ENCODE results near the gene DHX8. TPM values are rescaled to one million over a fixed set of nuclear protein-coding genes. Genes with fewer than 3 reads are reported as not detected.

Gene DHX8
- total and polyA plus RNA-seq, 2 of the 8 experiments (the other 6 are each of a cell fraction or from before 2014, with no cell fraction given), result 30.5 to 59.4 TPM

DNA sequence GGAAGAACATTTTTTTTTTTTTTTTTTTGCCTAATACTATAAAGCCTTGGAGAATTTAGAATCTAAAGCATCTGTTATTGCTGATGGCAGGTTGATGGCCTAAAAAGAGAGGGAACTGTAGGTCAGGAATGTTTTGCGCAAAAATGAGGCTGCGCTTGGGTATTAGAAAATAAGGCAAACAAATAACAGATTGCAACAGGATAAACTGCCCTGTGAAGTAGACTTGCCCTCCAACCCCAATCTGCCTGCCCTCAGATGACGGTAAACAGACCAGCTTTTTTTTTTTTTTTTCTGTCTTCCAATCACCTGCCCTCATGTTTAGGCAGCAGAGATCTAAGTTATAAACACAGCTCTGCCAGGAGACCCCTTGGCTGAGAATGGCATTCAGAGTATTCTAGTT is 3.8 kb upstream of the DHX8 start:
- no peak overlapping the region for H2BK5ac ChIP-seq (ENCODE audit: low read depth, low read length)
- no peak overlapping the region for H3K14ac ChIP-seq (ENCODE audit: insufficient read length)
- no peak for TF ChIP-seq CBX5 (IDR thresholded peaks at IDR 0.05; ENCODE audit: low read depth, low read length)
- TF ChIP-seq CHD1 (IDR thresholded peaks at IDR 0.05; ENCODE audit: low read depth, low read length), result no peak
- no peak for TF ChIP-seq KDM4A (IDR thresholded peaks at IDR 0.05; ENCODE audit: low read depth, low read length, severe bottlenecking)
- TF ChIP-seq TEAD4 (IDR thresholded peaks at IDR 0.05; ENCODE audit: low read depth, low read length), result no peak
- no peak for TF ChIP-seq NRF1 (IDR thresholded peaks at IDR 0.05; ENCODE audit: low read depth, low read length)

More for the DNA sequence above, 3.8 kb upstream of the DHX8 start:
- Histone ChIP-seq H3K9ac (replicated peaks in 1 of 4; ENCODE audit: extremely low read depth in 1 of 4, low read depth in 3 of 4, low read length in 3 of 4) (no peak overlapping the region), H2BK20ac (ENCODE audit: low read length) (no peak overlapping the region), H3K79me2 (ENCODE audit: control insufficient read depth in 1 of 2, insufficient read depth in 2 of 2, low read length in 2 of 2) (peaks cover 9 to 11% of the 10 kb centered on the region in 2 experiments), H3K79me1 (ENCODE audit: low read depth, low read length) (peaks cover 3% of the 10 kb centered on the region; the same call in 1 of the 2 replicates), H3K4ac (replicated peaks; ENCODE audit: insufficient read length, low read depth, low read length) (no peak overlapping the region), H3K27ac (ENCODE audit: low read depth, low read length) (no peak overlapping the region), H2BK12ac (ENCODE audit: low read depth, low read length) (no peak overlapping the region), H3K56ac (replicated peaks; ENCODE audit: insufficient read length, low read depth, low read length) (no peak overlapping the region), H4K91ac (replicated peaks; ENCODE audit: insufficient read length, low read length) (no peak overlapping the region), H4K5ac (ENCODE audit: insufficient read length, low read depth, low read length) (no peak overlapping the region), H2AFZ (ENCODE audit: low read length) (no peak overlapping the region), H4K20me1 (replicated peaks in 1 of 2; ENCODE audit: control insufficient read depth in 1 of 2, insufficient read depth in 2 of 2, low read length in 2 of 2) (peaks cover 0 to 2% of the 10 kb centered on the region in 2 experiments), H3K18ac (ENCODE audit: extremely low read depth, low read length) (no peak overlapping the region), H3K4me2 (ENCODE audit: insufficient read depth in 1 of 2, low read depth in 2 of 2, low read length in 2 of 2) (no peak overlapping the region), H3K23me2 (ENCODE audit: low read depth, low read length) (peaks cover 5% of the 10 kb centered on the region), H3K9me3 (ENCODE audit: insufficient read depth in 2 of 2, low read depth in 1 of 2, low read length in 1 of 2) (no peaks in the 10 kb centered on the region), H2BK15ac (ENCODE audit: low read length) (no peak overlapping the region), H3K36me3 (ENCODE audit: control insufficient read depth in 2 of 4, insufficient read depth in 4 of 4, low read length in 3 of 4) (no peaks in the 10 kb centered on the region), H2AK5ac (ENCODE audit: low read depth, low read length) (no peak overlapping the region), H3K4me1 (replicated peaks in 1 of 4; ENCODE audit: control insufficient read depth in 3 of 4, insufficient read depth in 4 of 4, low read length in 3 of 4) (peaks cover 0 to 5% (median under 1%) of the 10 kb centered on the region in 4 experiments; a peak in 4 of 7 replicates), H3K27me3 (replicated peaks in 1 of 4; ENCODE audit: control insufficient read depth in 3 of 4, extremely low read depth in 1 of 4, insufficient read depth in 3 of 4, low read length in 3 of 4) (no peaks in the 10 kb centered on the region), H3K23ac (ENCODE audit: insufficient read length) (no peak overlapping the region), H3K4me3 (ENCODE audit: extremely low read depth in 1 of 4, insufficient read depth in 2 of 4, low read depth in 3 of 4, low read length in 4 of 4) (no peak overlapping the region), H2BK120ac (replicated peaks; ENCODE audit: low read depth, low read length) (no peak overlapping the region), H4K8ac (ENCODE audit: extremely low read depth, insufficient read depth, low read length) (no peak overlapping the region)
- ChIA-PET CTCF (ENCODE audit: partially characterized antibody) (interaction anchor here (1.0 to 10.6 kb wide), 3 partner anchors 15 to 83 kb away, joined by 3 to 296 read pairs (median 3); partner anchors contain the start of gene ARL4D), POLR2A (ENCODE audit: partially characterized antibody) (interaction anchor here (0.6 to 1.6 kb wide), 6 partner anchors 86 to 267 kb away, joined by 3 to 5 read pairs (median 3); no protein-coding TSS in a partner anchor)
- 95% methylated on average over 3 of the region's 3 CpGs; no CpG with 5 or more reads in 1 of the 2 experiments for WGBS, 2 experiments (ENCODE audit: extremely low coverage in 1 of 2, insufficient coverage in 1 of 2, insufficient read length in 1 of 2, insufficient replicate concordance in 2 of 2, low coverage in 1 of 2, low lambda C conversion rate in 2 of 2, missing lambda C conversion rate in 1 of 2)
- no peak for DNase-seq (ENCODE audit: low read depth in 1 of 2, low spot score in 2 of 2)
- FAIRE-seq, result no peak

Data from H1 (cell line).